Activated CD4-positive, CD25-positive, alpha-beta regulatory T cell treated with anti-CD3 and anti-CD28 coated beads, Interleukin-2, amount 50 U/mL, for 72 hours (primary cell): Measurements from ENCODE around the gene DGKA.
A peak's percentile ranks its signal among the peaks of the same experiment; 100 is the strongest.
"Not testable (repeated sequence)": the region's sequence is repeated elsewhere in the genome, so short reads cannot be mapped to it uniquely, and the experiment has no call there.

Experiments
- DNase-seq: peaks from one replicate; pipeline ENCODE4 v3.0.0; 2021

DGKA gene

DNA sequence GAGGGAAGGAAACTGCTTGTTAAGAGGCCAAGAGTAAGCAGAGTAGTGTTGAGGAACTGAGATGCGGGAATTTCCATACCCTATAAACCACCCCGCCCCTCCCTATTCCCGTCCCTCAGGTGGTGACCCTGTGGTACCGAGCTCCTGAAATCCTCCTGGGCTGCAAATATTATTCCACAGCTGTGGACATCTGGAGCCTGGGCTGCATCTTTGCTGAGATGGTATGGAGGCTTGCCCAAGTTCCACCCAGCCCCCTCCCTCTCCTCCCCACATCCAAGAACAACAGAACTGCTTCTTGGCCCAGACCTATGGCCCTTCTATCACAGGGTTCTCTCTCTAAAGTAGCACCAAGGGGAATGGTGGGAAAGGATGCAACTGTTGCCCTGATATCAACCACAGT, 38.4 kb downstream of the DGKA start:
- no peak for DNase-seq

DNA sequence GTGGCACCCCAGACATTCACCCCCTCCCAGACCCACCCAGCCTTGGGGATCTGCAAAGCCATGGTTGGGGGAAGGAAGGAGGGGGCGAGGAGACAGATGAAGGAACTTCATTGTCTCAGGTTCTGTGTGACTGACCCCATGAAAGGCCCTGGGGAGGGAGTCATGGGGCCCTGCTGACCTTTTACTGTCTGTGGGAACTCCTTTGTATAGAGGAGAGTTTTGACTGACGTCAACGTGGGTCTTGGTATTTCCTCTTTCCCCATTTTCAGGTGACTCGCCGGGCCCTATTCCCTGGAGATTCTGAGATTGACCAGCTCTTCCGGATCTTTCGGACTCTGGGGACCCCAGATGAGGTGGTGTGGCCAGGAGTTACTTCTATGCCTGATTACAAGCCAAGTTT, 39.8 kb downstream of the DGKA start:
- DNase-seq: no peak

DNA sequence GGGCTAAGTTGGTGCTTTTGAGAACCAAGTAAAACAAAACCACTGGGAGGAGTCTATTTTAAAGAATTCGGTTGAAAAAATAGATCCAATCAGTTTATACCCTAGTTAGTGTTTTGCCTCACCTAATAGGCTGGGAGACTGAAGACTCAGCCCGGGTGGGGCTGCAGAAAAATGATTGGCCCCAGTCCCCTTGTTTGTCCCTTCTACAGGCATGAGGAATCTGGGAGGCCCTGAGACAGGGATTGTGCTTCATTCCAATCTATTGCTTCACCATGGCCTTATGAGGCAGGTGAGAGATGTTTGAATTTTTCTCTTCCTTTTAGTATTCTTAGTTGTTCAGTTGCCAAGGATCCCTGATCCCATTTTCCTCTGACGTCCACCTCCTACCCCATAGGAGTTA, 41.1 kb downstream of the DGKA start:
- DNase-seq: no peak

DNA sequence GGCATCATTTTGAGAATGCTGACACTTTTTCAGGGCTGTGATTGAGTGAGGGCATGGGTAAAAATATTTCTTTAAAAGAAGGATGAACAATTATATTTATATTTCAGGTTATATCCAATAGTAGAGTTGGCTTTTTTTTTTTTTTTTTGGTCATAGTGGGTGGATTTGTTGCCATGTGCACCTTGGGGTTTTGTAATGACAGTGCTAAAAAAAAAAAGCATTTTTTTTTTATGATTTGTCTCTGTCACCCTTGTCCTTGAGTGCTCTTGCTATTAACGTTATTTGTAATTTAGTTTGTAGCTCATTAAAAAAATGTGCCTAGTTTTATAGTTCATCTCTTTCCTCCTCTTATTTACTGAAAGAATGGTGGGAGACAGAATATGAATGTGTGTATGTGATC, 41.5 kb downstream of the DGKA start:
- DNase-seq: no peak

DNA sequence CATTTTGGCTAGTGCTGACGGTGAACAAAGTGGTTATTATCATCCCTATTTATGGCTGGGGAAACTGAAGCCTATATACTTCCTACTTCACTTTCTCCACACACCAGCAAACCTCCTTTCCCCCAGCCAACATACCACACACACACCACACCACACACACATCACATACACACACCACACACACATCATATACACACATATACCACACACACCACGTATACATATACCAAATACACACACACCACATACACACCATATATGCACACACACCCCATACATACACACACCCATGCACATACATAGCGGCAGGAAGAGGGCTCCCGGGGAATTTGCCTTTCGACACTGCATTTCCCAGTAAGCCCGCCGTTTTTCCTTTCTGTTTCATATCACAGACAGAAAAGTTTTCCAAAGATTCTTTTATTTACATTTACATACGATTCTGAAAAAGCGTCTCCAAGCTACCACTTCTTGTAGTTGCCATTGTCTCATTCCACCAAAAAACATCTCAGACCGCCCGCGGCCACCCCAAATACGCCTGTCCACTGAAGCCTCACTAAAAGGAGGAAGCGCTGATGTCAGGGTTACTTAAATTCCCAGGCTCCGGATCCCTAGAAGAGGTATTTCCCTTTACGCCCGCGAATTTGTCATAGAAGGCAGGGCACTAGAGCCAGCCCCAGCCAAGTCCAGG, 42.1 kb downstream of the DGKA start:
- DNase-seq: no peak

DNA sequence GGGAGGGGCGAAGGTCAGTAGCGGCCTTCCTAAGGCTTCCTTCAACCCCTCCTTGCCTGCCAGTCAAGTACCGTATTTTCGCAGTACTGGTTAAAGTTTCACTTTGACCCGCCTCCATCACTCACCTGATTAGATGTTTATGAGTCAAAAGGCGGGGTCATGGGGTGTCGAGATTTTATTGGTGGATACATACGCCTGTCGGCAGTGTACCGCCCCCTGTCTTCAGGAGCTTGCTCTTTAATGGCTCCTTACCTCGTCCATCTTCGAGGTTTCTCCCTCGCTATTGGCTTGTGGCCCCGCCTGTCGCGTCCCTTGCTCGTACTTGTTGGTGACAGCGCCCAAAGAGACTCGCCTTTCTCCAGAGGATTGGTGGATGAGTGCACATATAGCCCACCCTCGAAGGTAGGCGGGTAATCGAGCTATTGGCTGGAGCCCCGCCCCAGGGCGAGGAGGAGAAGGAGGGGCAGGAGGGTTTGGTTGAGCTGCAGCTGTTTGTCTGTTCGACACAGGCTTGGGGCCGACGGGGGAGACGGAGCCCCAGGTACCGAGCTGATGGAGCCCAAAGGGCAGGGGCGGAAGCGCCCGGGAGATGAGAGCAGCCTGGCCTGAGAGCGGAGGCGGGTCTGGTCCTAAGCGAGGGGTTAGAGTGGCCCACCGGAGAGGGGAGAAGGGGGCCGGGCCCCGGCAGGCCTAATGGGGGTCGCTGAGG, 42.8 kb downstream of the DGKA start, which contains the start of gene RAB5B:
Gene RAB5B, plus strand, starts transcription at position 480 of the 709 bp plus-strand sequence. CDS start 12,883 bp downstream, outside the sequence.
- DNase-seq: peak; percentile 93

DNA sequence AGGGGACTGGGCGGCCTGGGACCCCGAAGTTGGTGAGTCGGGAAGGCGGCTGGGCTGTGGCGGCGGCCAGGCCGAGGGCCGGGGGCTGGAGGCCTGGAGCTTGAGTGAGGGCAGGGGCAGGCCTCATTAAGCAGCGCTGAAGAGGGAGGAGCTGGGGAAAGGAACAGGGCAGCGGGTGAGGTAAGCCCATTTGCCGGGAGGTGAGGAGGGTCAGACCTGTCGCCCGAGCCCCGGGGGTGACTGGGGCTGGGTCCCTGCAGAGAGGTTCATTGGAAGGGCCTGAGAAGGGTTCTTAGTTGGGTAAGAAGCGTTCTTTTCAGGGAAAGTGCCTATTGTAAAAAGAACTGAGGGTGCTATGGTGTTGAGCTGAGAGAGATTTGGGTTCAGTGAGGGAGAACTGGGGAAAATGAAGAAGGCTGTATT, 43.4 kb downstream of the DGKA start:
- DNase-seq: no peak

DNA sequence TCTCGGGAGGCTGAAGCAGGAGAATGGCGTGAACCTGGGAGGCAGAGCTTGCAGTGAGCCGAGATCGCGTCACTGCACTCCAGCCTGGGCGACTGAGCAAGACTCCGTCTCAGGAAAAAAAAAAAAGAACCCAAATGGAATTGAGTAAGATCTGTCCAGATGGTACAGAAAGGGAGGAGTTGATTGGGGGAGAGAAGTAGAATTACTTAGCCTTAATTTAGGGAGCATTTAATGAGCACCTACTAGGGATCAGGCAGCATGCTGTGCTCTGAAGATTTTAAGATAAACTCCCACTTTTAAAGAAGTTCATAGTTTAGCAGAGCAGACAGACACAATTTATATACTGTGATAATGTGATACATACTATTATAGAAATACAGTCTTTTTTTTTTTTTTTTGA, 47.4 kb downstream of the DGKA start:
- no peak for DNase-seq

DNA sequence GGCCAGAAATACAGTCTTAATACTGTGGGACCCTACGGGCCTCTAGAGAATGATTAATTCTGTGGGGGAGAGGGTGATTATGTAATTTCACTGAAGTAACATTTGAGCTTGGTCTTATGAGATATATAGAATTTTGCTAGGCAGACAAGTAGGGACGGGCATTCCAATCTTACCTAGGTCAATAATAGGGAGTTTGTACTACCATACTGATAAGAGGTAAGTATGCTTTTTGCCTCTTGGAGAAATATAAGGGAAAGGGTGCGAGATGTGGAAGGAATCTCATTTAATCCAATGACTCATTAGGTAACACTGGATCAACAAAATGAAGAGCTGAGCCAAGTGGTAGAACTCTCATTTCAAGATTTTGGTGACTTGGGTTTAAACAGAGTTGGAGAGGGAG, 48.1 kb downstream of the DGKA start:
- no peak for DNase-seq

DNA sequence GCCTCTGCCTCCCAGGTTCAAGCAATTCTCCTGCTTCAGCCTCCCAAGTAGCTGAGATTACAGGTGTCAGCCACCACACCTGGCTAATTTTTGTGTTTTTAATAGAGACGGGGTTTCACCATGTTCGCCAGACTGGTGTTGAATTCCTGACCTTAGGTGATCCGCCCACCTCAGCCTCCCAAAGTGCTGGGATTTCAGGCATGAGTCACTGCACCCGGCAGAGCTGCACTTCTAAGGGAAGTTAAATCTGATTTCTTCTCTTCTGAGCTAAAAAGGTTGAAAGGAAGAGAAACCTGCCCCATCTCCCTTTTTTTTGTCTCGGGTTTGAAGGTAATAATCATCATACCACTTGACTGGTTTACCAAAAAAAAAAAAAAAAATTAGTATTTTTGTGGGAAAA, 50.9 kb downstream of the DGKA start:
- DNase-seq: not testable (repeated sequence)

DNA sequence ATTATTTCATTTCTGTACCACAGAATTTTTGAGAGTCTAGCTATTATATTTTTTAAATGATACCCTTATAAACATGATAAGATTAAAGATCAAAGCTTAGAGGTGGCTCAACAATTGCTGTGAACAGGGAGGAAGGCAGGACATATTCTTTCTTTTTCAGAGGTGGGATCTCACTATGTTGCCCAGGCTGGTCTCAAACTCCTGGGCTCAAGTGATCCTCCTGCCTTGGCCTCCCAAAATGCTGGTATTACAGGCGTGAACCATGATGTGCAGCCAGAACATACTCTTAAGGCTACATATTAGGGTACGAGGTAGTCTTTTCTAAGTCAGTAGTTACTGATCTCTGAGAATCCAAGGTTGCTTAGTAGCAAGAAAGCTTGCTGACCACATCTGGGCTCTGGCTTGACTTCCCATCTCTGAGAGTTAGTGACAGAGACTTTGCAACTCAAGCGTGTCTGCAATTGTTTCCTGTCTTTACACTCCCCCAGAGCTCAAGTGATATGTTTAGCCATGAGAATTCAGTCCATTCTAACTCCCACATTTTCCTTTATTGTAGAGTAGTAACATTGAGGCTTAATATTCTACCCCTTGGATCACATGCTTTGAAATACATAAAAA, 51.5 kb downstream of the DGKA start:
- no peak for DNase-seq

DNA sequence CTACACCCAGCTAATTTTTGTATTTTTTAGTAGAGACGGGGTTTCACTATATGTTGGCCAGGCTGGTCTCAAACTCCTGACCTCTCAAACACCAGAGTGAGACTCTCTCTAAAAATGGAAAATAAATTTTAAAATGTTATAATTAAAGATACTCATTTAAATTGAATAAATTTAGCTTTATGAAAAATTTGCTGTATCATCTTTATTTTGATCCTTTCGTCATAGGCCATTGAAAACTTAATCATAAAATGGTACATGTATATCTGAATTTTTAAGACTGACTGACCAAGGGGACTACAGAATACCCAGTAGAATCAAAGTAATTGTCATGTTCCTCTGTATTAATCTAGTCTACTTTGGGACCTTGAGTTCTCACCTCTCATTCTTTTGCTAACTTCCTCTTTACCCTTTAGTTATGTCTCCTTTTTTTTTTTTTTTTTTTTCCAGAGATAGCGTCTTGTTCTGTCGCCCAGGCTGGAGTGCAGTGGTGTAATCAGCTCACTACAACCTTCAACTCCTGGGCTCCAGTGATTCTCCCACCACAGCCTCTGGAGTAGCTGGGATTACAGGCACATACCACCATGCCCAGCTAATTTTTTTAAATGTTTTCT, 52.4 kb downstream of the DGKA start:
- no peak for DNase-seq

DNA sequence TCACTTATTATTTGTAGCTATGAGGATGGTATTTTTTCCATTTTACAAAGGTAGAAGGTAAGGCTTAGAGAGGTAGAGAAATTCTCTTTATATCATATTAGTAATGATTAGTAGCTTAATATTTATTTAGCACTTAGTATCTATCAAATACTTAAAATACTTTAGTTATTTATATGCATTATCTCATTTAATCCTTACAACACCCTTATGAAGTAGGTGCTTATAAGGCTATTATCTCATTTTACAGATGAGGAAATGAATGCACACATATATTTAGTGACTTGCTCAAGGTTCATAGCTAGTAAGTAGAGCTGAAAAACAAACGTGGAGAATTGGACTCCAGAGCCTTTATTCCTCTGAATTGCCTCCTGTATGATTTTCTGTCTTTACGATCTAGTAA, 53.9 kb downstream of the DGKA start:
- DNase-seq: no peak

DNA sequence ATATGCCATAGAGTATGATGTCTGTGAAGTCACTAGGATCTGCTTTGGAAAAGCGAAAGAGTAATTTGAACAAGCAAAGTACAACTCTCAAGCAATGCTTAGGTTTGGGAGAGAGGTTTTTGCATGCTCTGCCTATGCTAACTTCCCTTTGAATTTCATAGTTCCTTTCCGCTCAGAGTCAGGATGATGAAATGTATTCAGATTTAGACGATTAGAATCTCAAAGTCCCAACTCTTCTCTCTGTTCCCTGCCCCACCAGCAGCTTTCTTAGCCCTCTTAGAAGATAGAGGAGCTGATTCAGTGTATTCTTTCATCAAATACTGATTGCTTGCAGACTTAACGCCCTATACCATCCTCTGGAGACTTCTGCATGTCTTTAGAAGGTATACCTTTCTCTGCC, 54.4 kb downstream of the DGKA start:
- no peak for DNase-seq

DNA sequence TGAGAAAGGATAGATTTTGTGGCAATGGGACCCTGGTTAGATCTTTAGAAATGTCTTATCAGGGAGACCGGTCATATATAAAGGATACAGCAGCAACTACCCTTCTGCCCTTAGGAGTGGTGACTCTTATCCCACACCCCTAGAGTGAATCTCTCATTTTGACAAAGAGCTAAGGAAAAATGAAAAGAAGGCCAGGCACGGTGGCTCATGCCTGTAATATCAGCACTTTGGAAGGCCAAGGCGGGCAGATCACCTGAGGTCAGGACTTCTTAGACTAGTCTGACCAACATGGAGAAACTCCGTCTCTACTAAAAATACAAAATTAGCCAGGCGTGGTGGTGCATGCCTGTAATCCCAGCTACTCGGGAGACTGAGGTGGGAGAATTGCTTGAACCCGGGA, 55.0 kb downstream of the DGKA start:
- DNase-seq: not testable (repeated sequence)

DNA sequence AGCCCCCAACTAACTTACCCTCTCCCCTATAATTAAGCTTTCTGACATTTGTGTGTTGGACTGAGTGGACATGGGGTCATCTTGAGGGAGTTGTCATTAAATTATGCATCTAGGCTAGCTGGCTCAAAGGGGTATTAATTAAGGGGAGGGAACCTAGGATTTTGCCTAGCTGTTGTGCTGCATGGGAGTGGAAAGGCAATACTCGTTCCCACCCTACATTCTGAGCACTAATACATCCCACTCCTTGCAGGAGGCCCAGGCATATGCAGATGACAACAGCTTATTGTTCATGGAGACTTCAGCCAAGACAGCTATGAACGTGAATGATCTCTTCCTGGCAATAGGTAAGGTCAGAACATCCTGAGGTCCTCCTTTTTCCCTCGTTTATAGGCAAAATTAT, 60.1 kb downstream of the DGKA start:
- DNase-seq: no peak

DNA sequence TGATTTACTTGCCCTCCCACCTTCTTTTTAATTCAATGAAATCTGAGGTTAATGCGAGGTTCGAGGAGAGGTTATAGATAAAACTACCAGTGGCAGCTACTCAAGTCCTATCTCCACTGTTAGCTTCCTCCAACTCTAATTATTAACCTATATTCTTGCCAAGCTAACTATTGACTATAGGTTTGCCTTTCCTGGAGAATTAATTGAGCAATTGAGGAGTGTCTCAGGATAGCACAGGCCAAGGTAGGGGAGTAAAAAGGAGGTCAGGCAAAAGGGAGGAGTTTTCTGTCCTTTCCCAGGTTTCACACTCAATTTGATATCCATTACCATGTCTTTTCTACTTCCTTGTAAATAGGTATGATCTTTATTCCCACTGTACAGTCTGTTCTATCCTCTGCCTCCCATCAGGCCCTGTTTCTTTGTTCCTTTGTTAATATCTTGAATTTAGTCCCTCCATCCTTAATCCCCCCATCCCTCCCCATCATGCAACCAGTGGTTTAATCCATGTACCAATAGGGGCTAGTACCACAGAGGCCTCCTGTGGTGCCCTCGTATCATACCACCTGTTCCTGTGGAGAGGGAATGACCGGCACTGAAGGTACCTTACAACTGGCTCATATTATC, 62.4 kb downstream of the DGKA start:
- DNase-seq: no peak

DNA sequence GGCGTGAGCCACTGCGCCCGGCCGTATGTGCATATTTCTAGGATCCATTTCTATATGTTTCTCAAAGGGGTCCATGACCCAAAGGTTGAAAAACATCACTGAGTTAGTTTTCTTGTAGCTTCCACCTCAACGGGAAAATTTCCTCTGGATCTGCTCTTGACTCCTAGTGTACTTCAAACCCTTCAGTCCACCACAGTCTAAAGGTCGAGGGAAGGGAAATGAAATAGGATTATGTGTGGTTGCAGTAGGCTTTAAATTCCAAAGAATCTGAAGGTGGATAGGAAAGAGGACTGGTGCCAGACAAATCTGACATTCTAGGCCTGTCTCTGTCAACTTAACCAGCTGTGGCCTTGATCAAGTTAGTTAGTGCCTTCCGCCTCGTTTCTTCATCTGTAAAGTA, 64.4 kb downstream of the DGKA start:
- no peak for DNase-seq

DNA sequence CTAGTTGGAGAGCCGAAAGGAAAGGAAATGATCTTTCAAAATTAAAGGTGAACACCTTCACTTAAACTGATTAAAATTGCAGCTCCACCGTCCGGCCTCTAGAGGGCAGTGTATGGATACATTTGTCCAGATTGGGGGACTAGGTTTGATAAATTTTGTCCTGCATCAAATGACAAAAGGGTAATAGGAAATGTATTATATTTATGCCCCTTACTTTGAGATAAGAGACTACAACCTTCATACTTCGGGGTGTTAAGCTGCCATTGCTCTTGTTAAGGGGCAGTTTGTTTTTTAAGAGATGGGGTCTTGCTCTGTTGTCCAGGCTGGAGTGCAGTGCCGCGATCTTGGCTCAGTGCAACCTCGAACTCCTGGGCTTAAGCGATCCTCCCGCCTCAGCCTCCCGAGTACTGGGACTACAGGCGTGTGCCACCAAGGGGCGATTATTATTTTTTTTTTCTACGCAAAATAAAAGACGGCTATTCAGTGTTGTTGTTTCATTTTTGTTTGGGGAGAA, 65.3 kb downstream of the DGKA start:
- peak; percentile 43 for DNase-seq

DNA sequence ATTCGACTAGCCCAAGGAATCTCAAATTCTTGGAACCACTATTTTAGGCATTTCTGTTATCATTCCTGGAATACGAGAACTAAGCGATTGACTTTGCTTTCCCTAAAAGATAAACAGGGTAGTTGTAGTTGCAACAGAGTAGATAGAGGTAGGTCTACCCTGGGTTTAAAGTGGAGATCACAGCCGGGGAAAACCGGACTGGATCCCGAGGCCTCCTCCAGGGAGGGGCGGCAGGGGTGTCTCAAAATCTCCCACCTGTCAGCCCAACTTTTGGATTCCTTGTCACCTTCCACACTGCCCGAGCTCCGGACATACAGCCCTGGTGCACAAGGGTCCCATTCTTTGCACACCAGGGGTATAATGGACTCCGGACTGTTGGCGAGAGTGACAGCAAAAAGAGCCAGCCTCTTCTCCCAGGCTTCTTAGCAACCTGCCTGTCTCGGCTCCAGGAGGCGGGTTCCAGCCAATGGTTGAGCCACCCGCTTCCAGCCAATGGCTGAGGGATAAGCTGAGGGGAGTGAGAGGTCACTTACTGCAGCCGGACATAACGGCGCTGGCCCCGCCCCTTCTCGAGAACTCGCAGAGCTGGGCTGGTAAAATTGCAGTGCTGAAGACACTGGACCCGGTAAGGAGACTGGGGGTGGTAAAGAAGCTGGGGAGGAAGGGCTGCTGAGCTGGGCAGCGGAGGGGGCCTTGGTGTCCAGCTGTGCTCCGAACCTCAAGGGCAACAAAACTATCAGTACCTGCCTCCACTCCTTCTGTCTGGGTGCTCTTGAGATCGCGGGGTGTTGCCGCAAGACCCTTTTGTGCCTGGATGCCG, 66.0 kb downstream of the DGKA start, which contains the start of gene SUOX:
Gene SUOX, plus strand, starts transcription at position 562 of the 820 bp plus-strand sequence. CDS start 4,946 bp downstream, outside the sequence.
- DNase-seq: peak; percentile 64

DNA sequence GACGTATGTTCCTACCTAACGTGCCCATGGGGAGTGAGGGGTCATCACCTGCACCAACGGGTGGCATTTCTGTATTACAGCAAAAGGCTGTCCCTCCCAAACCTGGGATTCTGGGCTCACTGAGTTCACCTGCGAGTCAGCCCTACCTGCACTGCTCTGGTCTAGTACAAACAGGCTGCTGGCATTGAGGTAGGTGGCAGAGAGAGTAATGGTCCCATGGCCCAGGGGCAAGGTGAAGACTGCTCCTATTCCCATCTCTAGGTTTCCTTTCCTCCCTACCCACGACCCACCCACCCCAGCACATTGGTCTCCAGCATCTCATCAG, 66.5 kb downstream of the DGKA start:
- DNase-seq: no peak

DNA sequence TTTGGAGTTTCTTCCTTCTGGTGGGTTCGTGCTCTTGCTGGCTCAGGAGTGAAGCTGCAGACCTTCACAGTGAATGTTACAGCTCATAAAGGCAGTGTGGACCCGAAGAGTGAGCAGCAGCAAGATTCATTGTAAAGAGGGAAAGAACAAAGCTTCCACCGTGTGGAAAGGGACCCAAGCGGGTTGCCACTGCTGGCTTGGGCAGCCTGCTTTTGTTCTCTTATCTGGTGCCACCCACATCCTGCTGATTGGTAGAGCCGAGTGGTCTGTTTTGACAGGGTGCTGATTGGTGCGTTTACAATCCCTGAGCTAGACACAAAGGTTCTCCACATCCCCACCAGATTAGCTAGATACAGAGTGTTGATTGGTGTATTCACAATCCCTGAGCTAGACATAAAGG, 68.6 kb downstream of the DGKA start:
- not testable (repeated sequence) for DNase-seq
